Stimulated activated CD8-positive, alpha-beta memory T cell treated with anti-CD3 and anti-CD28 coated beads, Interleukin-15, amount 100 ng/mL, for 24 hours (primary cell): Measurements from ENCODE around the gene PC.
"Not testable (repeated sequence)": the region's sequence is repeated elsewhere in the genome, so short reads cannot be mapped to it uniquely, and the experiment has no call there.

Experiments used
- DNase-seq: peaks from one replicate; pipeline ENCODE4 v3.0.0-alpha.2; 2020; ENCODE audit warnings: low read depth

The PC gene

DNA sequence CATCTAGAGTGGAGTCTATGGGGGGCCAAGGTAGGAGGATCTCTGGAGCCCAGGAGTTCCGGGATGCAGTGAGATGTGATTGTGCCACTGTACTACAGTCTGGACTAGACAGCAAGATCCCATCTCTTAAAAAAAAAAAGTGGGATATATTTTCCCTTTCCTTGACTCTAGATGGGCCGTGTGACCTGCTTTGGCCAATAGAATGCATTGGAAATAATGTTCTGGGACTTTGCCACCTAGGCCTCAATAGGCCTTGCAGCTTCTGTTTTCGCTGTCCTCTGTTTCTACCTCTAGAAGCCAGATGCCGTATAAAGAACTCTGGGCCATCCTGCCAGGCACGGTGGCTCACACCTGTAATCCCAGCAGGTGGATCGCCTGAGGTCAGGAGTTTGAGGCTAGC is 20.5 kb upstream of the PC start:
- no peak for DNase-seq

DNA sequence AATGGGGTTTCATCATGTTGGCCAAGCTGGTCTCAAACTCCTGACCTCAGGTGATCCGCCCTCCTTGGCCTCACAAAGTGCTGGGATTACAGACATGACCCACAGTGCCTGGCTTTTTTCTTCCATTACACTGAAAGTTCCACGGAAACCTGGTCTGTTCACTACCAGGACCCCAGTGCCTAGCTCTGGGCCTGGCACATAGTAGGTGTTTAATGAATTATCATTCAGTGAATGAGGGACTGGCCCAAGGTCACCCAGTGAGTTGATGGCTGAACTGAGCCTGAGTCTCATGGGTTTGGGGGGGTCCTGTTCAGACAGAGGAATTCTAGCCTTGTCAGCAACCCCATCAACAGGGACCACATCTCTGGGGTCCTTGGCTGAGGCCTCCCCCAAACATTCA is 20.0 kb upstream of the PC start:
- DNase-seq: no peak

DNA sequence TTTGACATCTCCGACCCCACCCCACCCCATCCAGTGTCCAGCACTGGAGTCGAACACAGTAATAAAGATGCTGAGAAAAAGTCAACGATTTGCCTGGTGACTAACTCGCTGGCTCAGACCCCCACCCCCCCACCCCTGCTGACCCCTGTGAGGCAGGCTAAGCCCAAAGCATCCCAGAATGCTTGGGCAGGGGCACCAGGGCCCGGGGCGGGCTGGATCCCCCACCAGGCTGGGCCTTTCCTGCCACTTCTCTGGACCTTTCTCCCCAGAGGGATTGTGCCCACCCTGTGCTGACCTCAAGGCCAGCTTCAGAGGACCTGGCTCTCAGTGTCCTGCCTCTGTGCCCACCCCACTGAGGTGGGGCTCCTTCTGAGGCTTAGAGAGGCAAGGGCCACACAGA is 18.7 kb upstream of the PC start:
- DNase-seq: no peak

DNA sequence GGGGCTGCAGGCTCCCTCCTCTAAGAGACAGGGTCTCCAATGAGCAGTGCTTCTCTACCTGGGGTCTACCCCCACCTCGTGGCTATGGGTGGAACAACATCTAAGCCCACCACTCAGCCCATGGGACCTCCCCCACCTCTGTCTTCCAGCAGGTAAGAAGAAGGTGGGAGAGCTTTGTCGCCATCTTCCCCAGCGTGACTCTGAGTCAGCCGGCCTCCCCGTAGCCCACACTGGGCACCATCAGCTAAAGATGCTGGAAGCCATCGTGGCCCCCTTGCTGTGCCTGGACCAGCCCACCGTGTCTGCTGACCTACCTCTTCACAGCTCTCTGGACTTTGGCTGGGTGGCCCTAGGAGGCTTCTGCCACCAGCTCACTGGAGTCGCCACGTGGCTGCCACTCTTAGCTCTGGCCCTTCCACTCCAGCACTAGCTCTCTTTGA is 17.9 kb upstream of the PC start:
- no peak for DNase-seq

DNA sequence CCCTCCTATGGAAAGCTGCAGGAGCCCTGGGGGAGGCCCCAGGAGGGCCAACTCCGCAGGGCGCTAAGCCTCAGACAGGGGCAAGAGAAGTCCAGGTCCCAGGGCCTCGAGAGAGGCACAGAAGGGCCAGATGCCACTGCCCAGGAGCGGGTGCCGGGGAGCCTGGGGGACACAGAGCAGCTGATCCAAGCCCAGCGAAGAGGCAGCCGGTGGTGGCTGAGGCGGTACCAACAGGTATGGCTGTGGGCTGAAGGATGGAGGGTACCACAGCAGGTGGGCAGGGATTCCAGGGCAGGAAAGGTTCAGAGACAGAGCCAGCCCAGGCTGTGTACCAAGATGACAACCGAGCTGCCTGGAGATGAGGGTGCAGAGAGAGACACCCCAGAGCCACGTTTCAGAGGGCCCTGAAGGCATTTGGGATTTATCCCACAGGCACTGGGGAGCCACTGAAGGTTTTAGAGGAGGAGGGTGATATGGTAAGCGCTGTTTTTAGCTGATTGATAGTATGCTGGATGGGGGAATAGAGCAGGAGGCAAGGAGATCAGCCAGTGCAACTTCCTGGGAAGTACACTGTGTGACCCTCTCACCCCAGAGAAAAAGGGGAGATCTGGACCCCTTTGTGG is 17.3 kb upstream of the PC start:
- DNase-seq: no peak

DNA sequence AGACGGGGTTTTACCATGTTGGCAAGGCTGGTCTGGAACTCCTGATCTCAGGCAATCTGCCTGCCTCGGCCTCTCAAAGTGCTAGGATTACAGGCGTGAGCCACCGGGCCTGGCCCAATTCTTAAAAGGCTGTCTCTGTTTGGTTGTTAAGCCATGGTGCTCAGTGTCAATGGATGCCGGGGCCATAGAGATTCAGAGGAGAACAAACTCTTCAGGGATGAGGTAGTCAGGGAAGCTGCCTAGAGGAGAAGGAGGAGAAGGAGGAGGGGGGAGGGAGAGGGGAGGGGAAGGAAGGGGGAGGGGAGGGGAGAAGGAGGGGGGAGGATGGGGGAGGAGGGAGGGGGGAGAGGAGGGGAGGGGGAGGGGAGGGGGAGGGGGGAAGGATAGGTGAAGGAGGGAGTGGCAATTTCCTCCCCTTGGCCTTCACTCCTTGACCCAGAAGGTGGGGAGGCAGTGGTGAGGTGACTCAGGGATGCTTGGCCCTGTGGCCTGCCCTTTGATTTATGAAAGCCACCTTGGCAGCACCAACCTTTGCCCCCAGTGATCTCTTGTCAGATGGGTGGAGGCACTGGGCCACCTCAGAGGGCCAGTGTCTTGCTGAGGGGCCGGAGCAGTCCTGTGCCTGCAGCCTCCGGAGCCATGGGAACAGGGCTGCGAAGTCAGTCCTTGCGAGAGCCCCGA is 16.7 kb upstream of the PC start, which contains the start of gene C11orf86:
Gene C11orf86, plus strand, starts transcription at position 581 of the 681 bp plus-strand sequence. Its CDS starts 59 bp downstream, at position 640.
- no peak for DNase-seq

DNA sequence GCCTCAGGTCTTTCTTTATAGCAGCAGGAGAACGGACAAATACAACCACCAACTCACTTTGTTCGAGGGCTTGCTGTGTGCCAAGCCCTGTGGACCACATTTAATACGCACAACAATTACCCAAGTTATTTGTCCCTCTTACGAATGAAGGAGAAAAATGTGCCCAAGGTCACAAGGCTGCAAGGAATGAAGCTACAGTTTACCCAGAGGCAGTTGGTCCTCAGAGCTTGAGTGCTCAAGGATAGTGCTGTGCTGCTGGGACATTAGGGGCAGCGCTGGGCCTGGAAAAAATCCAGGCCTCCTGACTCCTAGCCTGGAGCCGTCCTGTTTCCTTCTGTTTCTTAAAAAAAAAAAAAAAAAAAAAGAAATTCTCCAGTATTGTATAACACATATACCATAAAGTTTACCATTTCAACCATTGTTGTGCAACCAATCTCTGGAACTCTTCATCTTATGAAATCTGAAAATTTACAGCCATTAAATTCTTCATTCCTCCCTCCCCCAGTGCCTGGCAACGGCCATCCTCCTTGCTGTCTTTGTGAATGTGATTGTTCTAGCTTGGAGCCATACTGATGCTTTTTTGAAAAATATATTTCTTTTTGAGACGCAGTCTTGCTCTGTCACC is 15.9 kb upstream of the PC start:
- no peak for DNase-seq

DNA sequence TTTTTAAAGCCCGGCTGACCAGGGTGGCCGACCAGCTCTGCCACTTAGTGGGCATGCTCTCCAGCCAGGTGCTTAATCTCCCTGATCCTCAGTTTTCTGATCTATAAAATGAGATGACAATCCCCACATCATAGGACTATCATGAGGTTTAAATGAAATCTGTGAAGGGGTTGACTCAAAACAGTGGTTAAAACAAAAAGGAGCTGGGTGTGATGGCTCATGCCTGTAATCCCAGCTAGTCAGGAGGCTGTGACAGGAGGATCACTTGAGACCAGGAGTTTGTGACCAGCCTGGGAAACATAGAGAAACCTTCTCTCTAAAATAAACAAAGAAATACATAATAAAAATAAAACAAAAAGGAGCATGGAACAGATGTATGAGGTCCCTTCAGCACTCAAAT is 13.3 kb upstream of the PC start:
- no peak for DNase-seq

DNA sequence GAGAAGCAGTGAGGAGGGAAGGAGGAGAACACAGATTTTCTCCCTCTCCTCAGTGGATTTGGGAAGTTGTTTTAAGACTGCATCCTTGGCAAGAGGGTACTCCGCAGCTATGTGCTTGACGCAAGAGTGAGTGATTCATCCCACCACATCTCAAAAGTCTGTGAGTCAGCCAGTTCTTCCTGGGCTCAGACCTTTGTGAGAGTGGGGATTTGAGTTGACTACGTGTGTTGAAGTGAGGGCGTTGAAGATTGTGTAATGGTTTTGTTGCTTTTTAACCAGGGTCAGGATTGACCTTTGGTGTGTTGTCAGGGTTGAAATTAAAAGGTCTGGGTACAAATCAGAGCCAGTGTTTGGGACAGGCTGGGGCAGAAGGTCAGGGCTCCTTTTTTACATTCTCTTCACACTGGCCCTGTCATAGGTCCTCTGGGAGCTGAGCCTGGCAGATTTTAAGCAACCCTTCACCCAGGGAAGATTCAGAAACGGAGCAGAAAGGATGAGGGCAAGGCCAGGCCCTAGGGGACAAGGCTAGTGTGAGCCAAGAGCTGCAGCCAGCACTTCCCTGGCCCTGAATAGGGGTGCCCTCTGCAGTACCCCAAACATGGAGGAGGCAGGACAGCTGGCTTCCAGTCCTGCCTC is 12.7 kb upstream of the PC start:
- no peak for DNase-seq

DNA sequence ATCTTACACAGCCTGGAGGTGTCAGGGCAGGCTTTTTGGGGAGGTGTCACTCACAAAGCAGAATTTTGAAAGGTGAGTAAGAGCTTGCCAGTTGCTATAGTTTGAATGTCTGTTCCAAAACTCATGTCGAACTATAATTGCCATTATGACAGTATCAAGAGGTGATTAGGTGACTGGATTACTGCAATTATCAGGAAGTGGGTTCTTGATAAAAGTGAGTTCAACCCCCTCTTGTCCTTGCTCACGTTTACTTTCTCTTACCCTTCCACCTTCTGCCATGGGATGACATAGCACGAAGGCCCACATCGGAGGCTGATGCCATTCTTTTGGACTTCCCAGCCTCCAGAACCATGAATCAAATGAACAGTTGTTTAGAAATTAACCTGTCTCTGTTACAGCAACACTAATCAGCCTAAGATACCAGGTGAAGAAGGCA is 12.2 kb upstream of the PC start:
- no peak for DNase-seq

DNA sequence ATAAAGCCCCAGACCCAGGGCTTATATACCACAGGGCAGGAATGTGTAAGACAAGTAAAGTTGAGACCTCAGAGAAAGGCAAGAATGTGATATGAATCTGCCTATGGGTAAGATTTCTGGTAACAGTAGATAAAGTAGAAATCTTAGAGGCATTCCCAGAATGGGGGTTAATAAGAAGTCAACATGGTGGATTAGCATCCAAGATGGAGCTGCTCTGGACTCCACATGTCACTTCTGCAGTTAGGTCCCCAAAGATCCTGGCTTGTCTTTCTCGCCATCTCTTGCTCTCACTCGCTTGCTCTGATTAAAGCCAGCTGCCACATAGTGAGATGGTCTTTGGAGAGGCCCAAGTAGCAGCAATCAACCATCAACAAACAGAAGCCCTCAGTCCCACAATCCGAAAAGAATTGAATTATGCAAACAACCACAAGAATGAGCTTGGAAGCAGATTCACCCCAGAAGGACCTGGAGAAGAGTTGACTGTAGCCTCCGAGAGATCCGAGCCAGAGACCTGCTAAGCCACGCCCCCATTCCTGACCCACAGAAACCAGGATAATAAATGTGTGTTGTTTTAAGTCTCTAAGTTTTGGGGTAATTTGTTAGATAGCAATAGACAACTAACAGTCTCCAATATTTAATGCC is 11.5 kb upstream of the PC start:
- DNase-seq: no peak

DNA sequence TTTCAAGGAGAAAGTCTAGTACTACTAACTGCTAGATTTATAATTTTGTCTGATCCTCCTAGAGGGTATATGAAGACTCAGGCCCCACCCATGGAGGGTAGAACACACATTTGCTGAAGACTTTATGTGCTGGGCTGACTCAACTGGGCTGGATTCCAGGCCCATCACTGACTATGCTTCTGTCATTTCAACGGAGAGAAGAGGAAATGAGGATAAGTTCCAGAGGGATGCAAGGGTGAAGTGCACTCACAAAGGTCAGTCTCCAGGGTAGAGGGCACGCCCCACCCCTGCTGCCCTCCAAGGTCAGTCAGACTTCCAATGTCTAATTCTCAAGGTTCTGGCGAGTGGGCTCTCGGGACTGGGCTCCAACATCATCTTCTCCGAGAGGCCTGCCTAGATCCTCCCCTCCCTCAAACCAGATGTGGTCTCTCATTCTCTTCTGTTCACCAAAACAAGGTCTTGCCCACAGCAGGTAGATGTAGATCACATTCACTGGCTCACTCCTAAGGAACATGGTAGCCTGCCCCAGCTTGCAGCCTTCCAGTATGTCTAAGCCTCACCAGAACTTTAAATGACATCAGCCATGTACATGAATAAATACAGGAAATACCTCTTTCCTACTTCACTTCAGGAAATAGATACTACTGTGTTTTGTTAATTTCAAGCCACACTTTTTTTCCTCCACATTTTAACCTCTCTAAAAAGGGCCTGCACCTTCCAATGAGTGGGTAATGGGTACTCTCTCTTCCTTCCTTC is 9.7 kb upstream of the PC start:
- DNase-seq: no peak

DNA sequence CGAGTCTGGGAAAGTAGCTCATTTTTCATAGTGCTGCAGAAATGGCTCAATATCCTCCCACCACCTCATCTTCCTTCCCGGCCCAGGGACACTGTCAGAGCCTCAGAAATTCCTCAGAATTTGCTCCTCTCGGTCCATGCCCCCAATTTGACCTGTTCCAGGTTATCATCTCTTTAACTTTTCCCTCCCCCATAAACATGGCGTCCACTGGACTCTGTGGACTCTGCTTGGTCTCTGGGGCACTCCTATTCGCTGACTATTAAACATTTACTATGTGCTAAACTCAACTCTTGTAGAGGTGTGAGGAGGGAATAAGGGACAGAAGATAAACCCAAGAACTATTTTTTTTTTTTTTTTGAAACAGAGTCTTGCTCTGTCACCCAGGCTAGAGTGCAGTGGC is 8.2 kb upstream of the PC start:
- no peak for DNase-seq

DNA sequence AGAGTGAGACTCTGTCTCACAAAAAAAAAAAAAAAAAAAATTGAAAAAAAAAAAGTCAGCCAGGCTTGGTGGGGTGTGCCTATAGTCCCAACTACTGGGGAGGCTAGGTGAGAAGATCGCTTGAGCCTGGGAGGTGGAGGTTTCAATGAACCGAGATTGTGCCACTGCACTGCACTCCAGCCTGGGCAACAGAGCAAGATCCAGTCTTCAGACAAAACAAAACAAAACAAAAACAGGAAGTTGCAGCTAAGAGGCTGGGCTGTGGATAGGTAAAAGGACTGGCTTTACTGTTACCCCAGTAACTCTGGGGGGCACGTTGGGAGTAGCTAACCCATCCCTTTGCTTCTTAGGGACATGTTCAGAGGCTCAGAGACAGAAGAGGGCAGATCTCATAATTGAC is 6.3 kb upstream of the PC start:
- DNase-seq: no peak

DNA sequence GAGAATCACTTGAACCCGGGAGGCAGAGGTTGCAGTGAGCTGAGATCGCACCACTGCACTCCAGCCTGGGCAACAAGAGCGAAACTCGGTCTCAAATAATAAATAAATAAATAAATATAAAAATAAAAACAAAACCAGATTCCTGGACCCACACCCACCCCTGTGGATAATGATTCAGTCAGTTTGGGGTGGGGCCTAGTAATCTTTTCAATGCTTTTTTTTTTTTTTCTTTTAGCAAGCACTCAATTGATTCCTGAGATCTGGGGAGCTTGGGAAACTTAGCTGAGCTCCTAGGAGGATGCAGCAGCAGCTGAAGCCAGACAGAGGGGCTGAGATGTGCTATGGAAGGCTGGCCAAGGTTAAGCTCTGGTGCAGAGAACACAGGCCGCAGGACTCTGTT is 4.6 kb upstream of the PC start:
- no peak for DNase-seq

DNA sequence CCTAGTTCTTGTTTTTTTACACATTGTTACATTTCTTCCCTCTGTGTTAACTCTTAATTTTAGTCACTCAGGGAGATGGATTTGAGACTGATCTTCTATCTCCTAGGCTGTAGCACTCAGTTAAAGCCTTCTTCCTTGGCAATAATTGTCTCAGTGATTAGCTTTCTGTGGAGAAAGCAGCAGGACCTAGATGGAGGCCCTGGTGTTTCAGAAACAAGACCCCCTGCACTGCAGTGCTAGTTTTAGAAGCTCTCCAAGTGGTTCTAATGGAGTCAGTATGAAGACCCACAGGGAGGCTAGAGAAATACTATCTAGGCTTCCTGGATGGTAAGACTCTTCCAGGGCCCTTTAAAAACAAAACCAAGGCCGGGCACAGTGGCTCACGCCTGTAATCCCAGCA is 4.1 kb upstream of the PC start:
- DNase-seq: no peak

DNA sequence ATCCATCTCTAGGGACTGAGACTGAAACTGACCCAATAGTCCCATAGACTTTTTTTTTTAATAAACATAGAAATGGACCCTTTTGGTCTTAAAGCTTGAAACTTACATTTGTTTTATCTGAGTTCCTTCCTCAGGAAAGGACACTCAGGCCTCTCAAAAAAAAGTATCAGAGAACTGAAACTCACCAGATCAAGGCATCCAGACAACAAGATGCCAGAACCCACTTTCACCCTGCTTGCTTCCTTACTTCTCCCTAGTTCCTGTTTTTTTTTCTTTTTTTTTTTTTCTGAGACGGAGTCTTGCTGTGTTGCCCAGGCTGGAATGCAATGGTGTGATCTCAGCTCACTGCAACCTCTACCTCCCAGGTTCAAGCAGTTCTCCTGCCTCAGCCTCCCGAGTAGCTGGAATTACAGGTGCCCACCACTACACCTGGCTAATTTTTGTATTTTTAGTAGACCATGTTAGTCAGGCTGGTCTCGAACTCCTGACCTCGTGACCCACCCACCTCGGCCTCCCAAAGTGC is 3.6 kb upstream of the PC start:
- not testable (repeated sequence) for DNase-seq

DNA sequence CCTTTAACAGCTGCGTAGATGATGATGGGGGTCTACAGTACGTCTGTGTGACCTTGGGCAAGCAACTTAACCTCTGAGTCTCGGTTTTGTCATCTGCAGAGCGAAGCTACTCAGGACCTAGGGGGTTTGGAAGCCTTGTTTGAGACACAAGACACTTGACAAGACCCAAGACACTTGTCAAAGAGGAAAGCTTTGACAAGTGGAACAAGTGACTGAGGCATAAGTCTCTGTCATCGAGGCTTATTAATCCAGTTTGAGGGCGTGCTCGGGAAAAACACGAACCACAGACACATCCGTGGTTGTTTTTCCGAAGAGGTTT is 732 bp upstream of the PC start:
- DNase-seq: no peak

DNA sequence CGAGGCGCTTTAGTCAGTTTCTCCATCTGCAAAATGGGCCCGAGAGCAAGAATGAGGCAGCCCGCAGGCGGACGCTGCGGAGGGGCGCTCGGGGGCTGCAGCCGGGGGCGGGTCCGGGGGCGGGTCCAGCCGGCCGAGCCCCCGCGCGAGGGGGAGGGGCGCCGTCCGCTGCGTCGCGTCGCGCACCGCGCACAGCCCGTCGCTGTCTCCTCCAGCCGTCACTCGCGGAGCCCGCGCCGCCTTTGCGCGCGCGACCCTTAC is 282 bp downstream of the PC start:
- DNase-seq: no peak

DNA sequence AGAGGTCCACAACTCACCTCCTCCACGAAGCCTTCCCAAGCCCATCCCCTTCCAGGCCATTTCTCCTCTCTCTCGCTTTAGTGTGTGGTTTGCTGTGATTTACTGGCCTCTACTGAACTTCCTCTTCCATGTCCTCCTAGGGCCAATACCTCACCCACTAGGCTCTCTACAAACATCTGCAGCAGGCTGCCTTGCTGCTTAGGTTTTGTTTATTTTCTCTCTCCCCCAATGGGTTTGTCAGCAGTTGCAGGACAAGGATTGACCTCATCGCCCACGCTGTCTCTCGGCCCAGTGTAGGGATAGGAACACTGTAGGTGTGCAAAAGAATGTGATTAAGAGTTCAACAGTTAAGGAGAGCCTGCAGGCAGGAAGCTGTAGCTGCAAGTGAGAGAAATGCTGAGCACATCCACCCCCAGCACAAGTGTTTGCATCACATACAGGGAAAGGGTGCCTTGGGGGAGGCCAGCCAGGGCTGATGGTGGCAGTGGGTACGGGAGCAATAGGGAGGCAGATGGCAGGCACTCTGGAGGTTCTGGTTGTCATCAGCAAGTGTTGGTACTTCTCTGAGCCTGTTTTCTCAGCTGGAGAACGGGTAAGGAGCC is 1.4 kb downstream of the PC start:
- no peak for DNase-seq

DNA sequence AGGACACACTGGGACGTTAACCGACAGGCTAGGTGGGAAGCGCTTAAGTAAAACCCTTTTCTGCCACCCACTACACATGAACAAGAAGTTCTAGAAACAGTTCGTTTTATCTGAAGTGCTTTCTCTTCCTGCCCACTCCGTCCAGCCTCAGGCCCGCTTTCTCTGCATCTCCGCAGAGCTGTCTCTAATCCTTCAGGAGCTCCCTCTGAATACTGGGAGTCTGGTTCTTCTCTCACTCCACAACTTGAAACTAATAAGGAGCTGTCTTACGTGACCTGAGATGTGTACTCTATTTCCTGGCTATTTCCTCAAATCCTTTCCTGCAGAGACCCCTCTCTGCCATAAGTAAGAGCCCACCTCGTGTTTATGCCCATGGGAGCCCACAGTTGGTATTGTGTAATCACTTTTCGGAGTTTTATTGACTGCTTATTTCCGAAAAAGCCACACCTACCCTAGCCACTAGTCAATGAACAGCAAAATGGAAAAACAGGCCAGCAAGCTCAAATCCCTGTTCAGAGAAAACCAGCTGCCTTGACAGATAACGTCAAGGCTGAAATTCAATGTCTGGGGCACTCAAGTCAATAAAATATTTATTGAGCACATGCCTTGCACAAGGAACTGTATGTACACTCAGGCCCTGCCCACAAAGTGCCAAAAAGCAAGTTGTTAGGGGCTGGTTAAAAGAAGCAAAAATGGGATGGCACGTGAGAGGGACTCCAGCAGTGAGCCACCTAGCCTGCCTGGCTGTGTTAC is 4.9 kb downstream of the PC start:
- DNase-seq: no peak
